ENCODE results near the gene ZNF470. TPM values are rescaled to one million over a fixed set of nuclear protein-coding genes. Genes with fewer than 3 reads are reported as not detected.
A peak's percentile ranks its signal among the peaks of the same experiment; 100 is the strongest.

ZNF470 gene
- 0.25 and 0.33 TPM in 2 replicates for total RNA-seq (2014; rRNA removed; shearing (Covaris generic); ENCODE audit: low replicate concordance)

DNA sequence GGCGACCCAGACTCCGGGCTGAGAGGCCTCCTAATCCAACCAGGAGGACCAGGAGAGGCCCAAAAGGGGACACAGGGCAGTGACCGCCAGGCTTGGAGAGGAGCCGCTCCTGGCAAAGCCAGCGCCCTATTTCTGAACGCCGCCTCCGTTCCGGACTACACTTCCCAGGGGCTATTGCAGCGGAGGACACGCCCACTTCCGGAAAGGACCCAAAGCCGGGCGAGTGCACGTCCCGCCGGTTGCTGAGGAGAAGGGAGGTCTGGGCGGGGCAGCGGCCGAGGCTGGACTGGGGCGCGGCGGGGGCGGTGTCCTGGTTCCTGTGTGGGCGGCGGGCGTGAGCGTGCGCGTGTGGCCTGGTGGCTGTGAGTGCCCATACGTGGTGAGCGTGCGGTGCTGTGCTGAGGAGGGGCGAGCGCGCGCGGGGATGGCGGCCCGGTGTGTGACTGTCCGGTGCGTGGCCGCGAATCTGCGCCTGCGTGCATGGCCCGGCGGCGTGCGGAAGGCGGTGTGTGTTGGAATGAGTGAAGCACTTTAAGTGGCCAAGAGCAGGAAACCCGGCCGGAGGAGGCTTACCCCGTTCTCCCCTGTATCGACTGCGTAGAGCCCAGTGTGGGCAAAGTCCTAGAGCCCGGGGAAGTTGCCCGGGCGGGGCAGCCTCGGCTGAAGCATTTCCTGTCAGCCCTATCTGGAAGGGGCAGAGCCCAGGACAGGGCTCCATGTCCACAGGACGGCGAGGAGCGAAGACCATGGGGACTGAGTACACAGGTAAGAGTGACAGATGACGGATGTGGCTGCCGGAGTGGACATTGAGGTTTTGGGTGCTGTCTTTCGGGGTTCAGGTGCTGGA is at the start of gene ZNF470:
Gene ZNF470, plus strand, starts transcription at position 195 of the 847 bp plus-strand sequence. CDS start 2,844 bp downstream, outside the sequence.
- peak; percentile 84 for DNase-seq
- peaks cover 40% of the 10 kb centered on the region for H3K9me3 ChIP-seq
- H3K36me3 ChIP-seq: no peaks in the 10 kb centered on the region
- H3K4me3 ChIP-seq: peak within 1 kb of the TSS; percentile 48
- H3K27me3 ChIP-seq: no peaks in the 10 kb centered on the region

DNA sequence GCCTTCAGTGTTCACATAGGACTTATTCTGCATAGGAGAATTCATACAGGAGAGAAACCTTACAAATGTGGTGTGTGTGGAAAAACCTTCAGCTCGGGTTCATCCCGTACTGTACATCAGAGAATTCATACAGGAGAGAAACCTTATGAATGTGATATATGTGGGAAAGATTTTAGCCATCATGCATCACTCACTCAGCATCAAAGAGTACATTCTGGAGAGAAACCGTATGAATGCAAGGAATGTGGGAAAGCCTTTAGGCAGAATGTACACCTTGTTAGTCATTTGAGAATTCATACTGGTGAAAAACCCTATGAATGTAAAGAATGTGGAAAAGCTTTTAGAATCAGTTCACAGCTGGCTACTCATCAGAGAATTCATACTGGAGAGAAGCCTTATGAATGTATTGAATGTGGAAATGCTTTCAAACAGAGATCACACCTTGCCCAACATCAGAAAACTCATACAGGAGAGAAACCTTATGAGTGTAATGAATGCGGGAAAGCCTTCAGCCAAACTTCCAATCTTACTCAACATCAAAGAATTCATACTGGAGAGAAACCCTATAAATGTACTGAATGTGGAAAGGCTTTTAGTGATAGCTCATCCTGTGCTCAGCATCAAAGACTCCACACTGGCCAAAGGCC is 41.9 kb upstream of the ZNF470 start:
- no peaks in the 10 kb centered on the region for H3K36me3 ChIP-seq
- H3K4me3 ChIP-seq: no peak overlapping the region
- peaks cover 30% of the 10 kb centered on the region for H3K9me3 ChIP-seq
- H3K27me3 ChIP-seq: no peaks in the 10 kb centered on the region
- no peak for DNase-seq

DNA sequence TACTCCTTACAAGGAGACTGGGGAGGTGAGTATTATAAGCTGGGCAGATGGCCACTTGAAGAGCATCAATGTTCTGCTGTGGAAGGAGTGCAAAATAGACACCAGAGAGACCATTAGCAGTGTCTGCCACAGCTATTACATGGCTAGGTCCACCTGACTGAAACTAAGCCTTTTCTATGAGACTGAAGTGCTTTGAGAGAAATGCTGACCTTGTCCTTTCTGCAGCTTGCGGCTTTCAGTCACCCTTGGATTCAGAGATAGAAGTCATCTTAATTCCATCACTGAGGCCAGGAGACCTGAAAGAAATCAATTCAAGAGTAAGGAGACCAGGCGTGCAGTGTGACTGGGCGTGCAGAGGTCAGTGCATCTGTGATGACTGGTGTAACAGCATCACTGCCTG is 29.8 kb upstream of the ZNF470 start:
- H3K4me3 ChIP-seq: no peak overlapping the region; the same call in 1 of the 2 replicates
- no peaks in the 10 kb centered on the region; the same call in 1 of the 2 replicates for H3K36me3 ChIP-seq
- DNase-seq: no peak
- peaks cover 27% of the 10 kb centered on the region for H3K9me3 ChIP-seq
- no peaks in the 10 kb centered on the region for H3K27me3 ChIP-seq

DNA sequence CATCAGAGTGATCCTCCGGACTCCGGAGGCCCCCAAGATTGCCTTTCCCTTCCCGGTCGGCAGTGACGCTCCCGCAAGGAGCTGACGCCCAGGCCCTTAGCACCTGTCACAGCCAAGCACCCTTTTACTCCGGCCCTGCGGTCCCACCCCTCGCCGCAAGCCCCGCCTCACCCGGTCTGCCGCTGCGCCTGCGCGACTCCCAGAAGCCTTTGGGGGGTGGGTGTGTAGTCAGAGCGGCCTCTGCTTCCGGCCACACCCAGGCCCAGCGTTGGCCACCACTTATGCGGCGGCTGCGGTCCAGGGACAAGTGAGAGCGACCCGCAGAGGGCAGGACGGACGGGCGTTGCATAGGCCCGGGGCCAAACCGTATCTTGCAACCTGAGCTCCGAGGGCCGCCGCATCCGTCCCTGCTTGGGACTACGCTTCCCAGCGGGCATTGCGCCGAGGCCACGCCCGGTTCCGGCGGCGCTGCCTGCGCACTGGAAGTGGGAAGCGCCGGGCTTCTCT is 29.0 kb upstream of the ZNF470 start:
- Histone ChIP-seq H3K4me3 (peak overlapping the region; percentile 76), H3K9me3 (peaks cover 26% of the 10 kb centered on the region), H3K36me3 (no peaks in the 10 kb centered on the region; the same call in 1 of the 2 replicates), H3K27me3 (no peaks in the 10 kb centered on the region)
- peak; percentile 86 for DNase-seq

DNA sequence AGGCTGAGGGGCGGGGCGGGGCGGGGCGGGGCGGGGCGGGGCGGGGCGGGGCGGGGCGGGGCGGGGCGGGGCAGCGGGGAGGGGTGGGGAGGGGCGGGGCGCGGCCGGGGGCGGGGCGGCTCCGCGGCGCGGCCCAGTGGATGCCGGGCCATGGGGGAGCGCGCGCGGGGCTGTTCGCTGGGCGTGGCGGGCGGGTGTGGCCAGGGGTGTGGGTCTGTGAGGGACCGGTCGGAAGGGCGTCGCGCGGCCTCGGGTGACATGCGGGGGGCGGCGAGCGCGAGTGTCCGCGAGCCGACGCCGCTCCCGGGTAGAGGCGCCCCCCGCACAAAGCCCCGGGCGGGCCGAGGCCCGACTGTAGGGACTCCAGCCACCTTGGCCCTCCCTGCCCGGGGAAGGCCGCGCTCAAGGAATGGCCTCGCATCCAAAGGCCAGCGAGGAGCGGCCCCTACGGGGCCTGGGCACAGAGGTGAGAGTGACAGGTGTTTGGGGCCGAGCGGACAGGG is 28.5 kb upstream of the ZNF470 start, which contains the start of gene ZFP28:
Gene ZFP28, plus strand, starts transcription at position 188 of the 503 bp plus-strand sequence. Its CDS starts 71 bp downstream, at position 259.
- Histone ChIP-seq H3K4me3 (peak within 1 kb of the TSS; percentile 76), H3K9me3 (peaks cover 27% of the 10 kb centered on the region), H3K36me3 (no peaks in the 10 kb centered on the region; the same call in 1 of the 2 replicates), H3K27me3 (no peaks in the 10 kb centered on the region)
- DNase-seq: peak; percentile 71

DNA sequence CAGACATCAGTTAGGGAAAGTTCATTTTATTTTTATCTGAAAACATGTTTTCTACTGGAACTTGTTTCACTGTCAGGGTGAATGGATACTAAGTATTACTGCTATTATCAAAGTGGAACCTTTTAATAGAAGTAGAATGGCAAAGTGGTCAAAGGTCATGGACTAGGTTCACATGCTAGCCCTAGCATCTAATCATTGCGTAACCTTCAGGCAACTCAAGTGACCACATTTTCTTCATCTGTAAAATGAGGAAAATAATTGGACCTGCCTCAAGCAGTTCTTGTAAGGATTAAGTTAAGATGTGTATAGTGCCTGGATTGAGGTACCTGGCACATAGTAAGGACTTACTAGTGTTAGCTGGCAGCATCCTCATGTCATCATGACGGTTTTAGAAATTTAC is 23.5 kb upstream of the ZNF470 start:
- H3K27me3 ChIP-seq: no peaks in the 10 kb centered on the region
- H3K9me3 ChIP-seq: peaks cover 20% of the 10 kb centered on the region
- no peak for DNase-seq
- H3K4me3 ChIP-seq: no peak overlapping the region
- no peaks in the 10 kb centered on the region; the same call in none of the 2 replicates for H3K36me3 ChIP-seq

DNA sequence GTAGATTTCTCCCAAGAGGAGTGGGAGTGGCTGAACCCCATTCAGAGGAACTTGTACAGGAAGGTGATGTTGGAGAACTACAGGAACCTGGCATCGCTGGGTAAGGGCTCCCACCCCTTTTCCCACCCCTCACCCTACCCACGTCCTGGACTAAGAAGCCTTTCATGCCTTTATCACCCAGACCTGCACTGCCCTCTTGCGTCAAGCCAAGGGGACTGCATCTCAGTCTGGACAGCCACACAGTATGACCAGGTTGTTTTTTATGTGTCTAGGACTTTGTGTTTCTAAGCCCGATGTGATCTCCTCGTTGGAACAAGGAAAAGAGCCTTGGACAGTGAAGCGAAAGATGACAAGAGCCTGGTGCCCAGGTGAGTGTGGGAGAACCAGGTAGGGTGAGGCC is 19.7 kb upstream of the ZNF470 start:
- peaks cover 7% of the 10 kb centered on the region for H3K36me3 ChIP-seq
- H3K27me3 ChIP-seq: no peaks in the 10 kb centered on the region
- DNase-seq: no peak
- H3K4me3 ChIP-seq: no peak overlapping the region
- H3K9me3 ChIP-seq: peaks cover 21% of the 10 kb centered on the region

DNA sequence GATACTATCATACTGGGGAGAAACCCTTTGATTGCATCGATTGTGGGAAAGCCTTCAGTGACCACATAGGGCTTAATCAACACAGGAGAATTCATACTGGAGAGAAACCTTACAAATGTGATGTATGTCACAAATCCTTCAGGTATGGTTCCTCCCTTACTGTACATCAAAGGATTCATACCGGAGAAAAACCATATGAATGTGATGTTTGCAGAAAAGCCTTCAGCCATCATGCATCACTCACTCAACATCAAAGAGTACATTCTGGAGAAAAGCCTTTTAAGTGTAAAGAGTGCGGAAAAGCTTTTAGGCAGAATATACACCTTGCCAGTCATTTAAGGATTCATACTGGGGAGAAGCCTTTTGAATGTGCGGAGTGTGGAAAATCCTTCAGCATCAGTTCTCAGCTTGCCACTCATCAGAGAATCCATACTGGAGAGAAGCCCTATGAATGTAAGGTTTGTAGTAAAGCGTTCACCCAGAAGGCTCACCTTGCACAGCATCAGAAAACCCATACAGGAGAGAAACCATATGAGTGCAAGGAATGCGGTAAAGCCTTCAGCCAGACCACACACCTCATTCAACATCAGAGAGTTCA is 12.9 kb upstream of the ZNF470 start:
- Histone ChIP-seq H3K36me3 (peaks cover 16% of the 10 kb centered on the region), H3K9me3 (peaks cover 30% of the 10 kb centered on the region), H3K4me3 (no peak overlapping the region), H3K27me3 (no peaks in the 10 kb centered on the region)
- DNase-seq: no peak

DNA sequence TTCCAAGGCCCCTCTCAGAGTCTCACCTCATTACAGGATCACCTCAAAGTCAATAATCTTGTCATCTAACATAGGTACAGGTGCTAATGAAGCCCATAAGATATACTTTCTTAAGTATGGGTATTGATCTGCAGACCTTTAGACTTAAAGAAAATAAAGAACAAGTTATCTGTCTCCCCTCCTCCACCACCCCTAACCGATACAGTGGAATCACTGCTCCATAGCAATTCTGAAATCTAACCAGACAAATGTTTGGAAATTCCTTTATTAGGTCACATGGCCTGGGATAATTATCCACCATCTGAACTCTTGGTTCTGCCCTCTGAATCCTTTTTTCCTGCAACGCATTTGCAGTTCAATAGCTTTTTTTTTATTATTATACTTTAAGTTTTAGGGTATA is 4.5 kb upstream of the ZNF470 start:
- Histone ChIP-seq H3K36me3 (no peaks in the 10 kb centered on the region), H3K9me3 (peaks cover 39% of the 10 kb centered on the region), H3K4me3 (no peak overlapping the region), H3K27me3 (no peaks in the 10 kb centered on the region)
- no peak for DNase-seq

DNA sequence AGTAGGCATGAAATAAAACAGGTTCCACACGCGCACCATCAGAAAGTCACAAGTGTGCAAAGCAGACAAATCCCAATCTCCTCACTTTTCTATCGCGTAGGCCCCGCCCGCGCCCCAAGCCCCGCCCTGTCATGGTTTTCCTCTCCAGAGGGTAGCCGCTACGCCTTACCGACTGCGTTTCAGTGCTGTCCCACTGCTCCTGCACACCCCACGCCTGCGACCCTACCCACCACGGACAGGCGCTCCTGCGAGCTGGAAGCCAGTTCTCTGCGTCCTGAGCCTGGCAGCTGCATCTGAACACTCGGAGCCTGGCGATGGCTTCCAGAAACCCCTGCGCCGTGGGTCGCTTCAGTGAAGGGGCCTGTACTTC is 379 bp upstream of the ZNF470 start:
- peak overlapping the region; percentile 48 for H3K4me3 ChIP-seq

DNA sequence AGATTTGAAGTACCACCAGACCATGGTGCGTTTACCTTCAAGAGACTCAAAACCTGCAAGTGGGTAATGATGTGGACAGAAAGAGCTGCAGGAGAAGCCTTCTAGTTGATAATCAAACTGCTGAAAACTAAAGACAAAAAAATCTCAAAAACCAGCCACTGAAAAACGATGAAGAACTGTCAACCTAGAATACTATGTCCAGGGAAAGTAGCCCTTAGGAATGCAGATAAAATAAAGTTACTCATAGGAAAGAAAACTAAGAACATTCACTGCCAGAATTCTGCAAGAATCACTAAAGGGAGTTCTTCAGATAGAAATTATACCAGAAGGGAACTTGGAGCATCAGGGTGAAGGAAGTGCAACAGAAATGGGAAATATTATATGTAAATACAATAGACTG is 5.3 kb downstream of the ZNF470 start:
- no peaks in the 10 kb centered on the region for H3K36me3 ChIP-seq
- peaks cover 36% of the 10 kb centered on the region for H3K9me3 ChIP-seq
- no peaks in the 10 kb centered on the region for H3K27me3 ChIP-seq
- no peak overlapping the region for H3K4me3 ChIP-seq
- DNase-seq: no peak

More for the DNA sequence above, 379 bp upstream of the ZNF470 start:
- no peaks in the 10 kb centered on the region for H3K27me3 ChIP-seq
- H3K36me3 ChIP-seq: no peaks in the 10 kb centered on the region
- H3K9me3 ChIP-seq: peaks cover 39% of the 10 kb centered on the region
- DNase-seq: peak; percentile 8

DNA sequence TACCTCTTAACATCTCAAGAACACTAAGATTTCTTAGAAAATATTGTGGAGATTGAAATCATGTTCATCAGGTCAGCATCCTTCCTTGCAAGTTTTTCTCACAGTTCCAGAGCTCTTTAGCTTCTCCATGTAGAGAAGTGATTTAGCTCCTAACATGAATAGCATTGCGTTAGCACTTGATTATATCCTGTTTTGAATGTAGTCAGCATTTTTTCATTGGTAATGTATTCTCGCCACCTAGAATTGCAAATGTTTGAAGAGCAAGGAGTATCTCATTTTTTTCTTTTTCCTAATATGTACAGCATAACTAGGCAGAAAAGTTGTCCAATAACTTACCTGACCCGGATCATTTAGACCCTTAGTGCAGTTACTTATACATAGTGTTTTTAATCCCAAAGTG is 6.6 kb downstream of the ZNF470 start:
- no peak overlapping the region for H3K4me3 ChIP-seq
- H3K36me3 ChIP-seq: no peaks in the 10 kb centered on the region
- no peaks in the 10 kb centered on the region for H3K27me3 ChIP-seq
- no peak for DNase-seq
- peaks cover 42% of the 10 kb centered on the region for H3K9me3 ChIP-seq

DNA sequence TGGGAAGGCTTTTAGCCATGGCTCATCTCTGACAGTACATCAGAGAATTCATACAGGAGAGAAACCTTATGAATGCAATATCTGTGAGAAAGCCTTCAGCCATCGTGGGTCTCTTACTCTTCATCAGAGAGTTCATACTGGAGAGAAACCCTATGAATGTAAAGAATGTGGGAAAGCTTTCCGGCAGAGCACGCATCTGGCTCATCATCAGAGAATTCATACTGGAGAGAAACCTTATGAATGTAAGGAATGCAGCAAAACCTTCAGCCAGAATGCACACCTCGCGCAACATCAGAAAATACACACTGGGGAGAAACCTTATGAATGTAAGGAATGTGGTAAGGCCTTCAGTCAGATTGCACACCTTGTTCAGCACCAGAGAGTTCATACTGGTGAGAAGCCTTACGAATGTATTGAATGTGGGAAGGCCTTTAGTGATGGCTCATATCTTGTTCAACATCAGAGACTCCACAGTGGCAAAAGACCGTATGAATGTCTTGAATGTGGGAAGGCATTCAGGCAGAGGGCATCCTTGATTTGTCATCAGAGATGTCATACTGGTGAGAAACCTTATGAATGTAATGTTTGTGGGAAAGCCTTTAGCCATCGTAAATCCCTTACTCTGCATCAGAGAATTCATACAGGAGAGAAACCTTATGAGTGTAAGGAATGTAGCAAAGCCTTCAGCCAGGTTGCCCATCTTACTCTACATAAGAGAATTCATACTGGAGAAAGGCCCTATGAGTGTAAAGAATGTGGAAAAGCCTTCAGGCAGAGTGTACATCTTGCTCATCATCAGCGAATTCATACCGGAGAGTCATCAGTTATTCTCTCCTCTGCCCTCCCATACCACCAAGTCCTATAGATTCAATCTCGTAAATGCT is 10.7 kb downstream of the ZNF470 start:
- H3K27me3 ChIP-seq: no peaks in the 10 kb centered on the region
- H3K36me3 ChIP-seq: no peaks in the 10 kb centered on the region
- no peak for DNase-seq
- H3K4me3 ChIP-seq: no peak overlapping the region
- H3K9me3 ChIP-seq: peaks cover 61% of the 10 kb centered on the region

DNA sequence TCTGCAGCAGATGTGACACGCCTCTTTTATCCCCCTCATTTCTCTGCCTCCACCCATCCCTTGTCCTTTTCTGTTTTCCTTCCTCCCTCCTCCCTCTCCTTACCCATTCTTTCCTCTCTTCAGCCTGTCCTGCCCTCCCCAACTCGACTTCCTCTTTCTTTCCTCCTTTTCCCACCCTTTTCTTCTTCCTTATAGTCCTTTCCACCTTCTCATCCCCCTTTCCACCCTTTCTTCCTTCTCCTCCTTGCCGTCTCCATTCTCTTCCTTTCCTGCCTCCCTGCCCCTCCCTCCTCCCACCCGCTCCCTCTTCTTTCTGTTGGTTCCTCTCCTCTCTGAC is 27.1 kb downstream of the ZNF470 start:
- Histone ChIP-seq H3K27me3 (no peaks in the 10 kb centered on the region), H3K36me3 (peaks cover 20% of the 10 kb centered on the region), H3K9me3 (peaks cover 25% of the 10 kb centered on the region), H3K4me3 (peak overlapping the region; percentile 99)
- DNase-seq: no peak

DNA sequence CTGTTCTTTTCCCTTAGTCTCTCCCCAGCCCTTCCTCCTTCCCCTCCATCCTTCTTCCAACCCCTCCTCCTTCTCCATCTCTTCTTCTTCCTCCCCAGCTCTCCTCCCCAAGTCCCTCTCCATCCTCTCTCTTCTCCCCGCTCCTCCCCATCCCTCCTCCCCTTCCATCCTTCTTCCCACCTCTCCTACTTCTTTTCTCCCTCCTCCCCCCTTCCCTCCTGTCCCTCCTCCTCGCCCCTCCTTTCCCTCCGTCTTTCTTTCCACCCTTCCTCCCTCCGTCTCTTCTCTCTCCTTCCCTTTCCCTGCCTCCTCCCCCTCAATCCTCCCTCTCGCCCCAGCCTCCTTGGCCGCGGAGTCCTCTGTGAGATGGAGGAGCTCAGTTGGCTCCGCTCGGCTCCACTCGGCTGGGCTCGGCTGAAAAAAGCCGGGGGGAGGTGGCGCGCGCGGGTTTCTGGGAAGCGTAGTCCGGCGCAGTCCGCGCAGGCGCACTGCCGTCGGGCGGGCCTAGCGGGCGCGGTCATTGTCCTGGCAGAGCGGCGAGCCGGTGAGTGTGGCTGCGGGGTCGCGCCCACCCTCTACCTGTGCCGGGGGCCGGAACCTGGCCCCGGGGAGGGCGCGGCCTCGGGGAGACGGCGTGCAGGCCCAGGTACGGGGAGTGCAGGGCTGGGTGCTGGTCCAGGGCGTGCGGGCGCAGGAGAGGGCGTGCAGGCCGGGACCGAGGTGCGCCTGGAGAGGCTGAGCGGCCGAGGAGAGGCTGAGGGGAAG is 27.7 kb downstream of the ZNF470 start, which contains the start of gene ZNF71:
Gene ZNF71, plus strand, starts transcription at position 520 of the 765 bp plus-strand sequence. CDS start 6,257 bp downstream, outside the sequence.
- peak; percentile 94 for DNase-seq
- H3K9me3 ChIP-seq: peaks cover 25% of the 10 kb centered on the region
- no peaks in the 10 kb centered on the region for H3K27me3 ChIP-seq
- H3K4me3 ChIP-seq: peak within 1 kb of the TSS; percentile 99
- peaks cover 20% of the 10 kb centered on the region for H3K36me3 ChIP-seq
